ENCODE results near the gene CAMTA1.

Gene CAMTA1

DNA sequence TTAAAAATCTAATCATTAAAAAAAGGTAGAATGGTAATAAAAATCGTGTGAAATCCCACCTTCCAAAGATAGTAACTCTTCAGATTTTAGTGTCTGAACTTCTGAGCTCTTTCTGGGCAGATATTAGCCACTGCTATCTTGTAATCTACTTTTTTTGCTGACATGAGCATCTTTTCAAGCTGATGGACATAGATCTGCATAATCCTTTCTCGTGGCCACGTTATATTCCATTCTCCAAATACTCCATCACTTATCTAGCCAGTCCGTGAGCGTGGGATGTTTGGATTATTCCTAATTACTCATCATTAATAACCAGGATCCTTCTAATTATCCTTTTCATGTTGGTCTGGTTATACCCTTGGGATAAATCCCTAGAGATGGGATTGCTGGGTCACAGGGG lies 731.7 kb downstream of the CAMTA1 start:
- Histone ChIP-seq H3K36me3 (ENCODE audit: control insufficient read depth in 1 of 2, insufficient read depth in 2 of 2, low read length in 2 of 2) (no peaks in the 10 kb centered on the region), H3K23ac (ENCODE audit: low read length) (no peak overlapping the region), H3K79me2 (ENCODE audit: control insufficient read depth, insufficient read depth, low read length, poor library complexity) (no peaks in the 10 kb centered on the region), H2AK5ac (ENCODE audit: low read length) (no peak overlapping the region), H3K9ac (ENCODE audit: low read length) (no peak overlapping the region), H3K9me3 (ENCODE audit: insufficient read depth, low read depth, low read length) (peaks cover 3% of the 10 kb centered on the region), H2BK12ac (ENCODE audit: low read length) (no peak overlapping the region), H3K4ac (ENCODE audit: low read depth, low read length) (no peak overlapping the region), H2AFZ (ENCODE audit: insufficient read depth, low read length, poor library complexity) (no peak overlapping the region), H4K12ac (ENCODE audit: low read depth, low read length) (no peak overlapping the region), H3K18ac (ENCODE audit: low read length) (no peak overlapping the region), H2BK120ac (ENCODE audit: insufficient read depth, low read length, poor library complexity) (no peak overlapping the region), H4K8ac (ENCODE audit: low read depth, low read length) (no peak overlapping the region), H3K4me2 (ENCODE audit: low read length) (no peak overlapping the region), H3K79me1 (ENCODE audit: low read length) (no peaks in the 10 kb centered on the region), H3K4me3 (ENCODE audit: low read depth, low read length) (no peak overlapping the region), H4K91ac (ENCODE audit: low read depth, low read length) (no peak overlapping the region), H3K27me3 (ENCODE audit: insufficient read depth, low read length) (no peaks in the 10 kb centered on the region), H3K27ac (ENCODE audit: low read depth, low read length) (no peak overlapping the region), H3K4me1 (ENCODE audit: control insufficient read depth in 1 of 2, insufficient read depth in 2 of 2, low read length in 2 of 2) (no peaks in the 10 kb centered on the region), H2BK5ac (ENCODE audit: low read depth, low read length, poor library complexity) (no peak overlapping the region), H3K14ac (ENCODE audit: low read length) (no peak overlapping the region)
- no peak for DNase-seq
- WGBS (ENCODE audit: extremely low coverage, insufficient coverage, insufficient read length): no CpG with 5 or more reads among the region's 5 CpGs

DNA sequence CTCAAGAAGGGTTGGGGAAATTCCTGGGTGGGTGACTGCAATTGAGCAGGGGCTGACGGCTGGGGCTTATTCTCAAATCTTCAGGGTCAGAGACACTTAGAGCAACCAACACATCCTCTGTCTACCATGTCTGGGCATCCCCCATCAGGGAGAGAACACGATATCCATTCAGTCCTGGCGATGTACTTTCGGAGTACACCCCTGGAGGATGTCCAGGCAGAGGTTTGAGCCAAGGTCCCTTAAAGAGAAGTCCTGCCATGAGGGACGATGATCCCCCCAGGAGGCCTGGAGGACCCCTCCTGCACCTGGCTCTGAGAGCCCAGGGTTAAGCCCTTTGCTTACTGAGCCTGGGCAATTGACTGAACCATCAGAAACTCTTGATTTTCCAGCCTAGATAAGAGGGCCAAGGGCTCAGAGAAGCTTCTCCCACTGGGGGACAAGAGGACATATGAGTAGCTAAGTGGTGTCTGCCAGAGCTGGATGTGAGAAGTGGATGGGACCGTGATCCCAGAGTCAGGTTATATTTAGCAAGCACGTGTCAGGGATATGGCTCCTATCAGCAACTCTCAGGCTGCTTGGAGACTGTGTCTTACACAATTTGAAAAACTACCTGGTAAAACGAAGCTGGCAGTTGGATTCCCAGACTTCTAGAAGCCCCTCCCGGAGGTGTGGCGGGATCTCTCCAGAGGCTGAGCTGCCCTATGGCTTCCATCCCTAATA lies 732.5 kb downstream of the CAMTA1 start:
- no peak overlapping the region for H4K91ac ChIP-seq (ENCODE audit: low read depth, low read length)
- no peaks in the 10 kb centered on the region for H3K79me1 ChIP-seq (ENCODE audit: low read length)
- no peak overlapping the region for H3K27ac ChIP-seq (ENCODE audit: low read depth, low read length)
- no peak overlapping the region for H2BK12ac ChIP-seq (ENCODE audit: low read length)
- no peak overlapping the region for H4K8ac ChIP-seq (ENCODE audit: low read depth, low read length)
- H3K14ac ChIP-seq (ENCODE audit: low read length): no peak overlapping the region
- H3K79me2 ChIP-seq (ENCODE audit: control insufficient read depth, insufficient read depth, low read length, poor library complexity): no peaks in the 10 kb centered on the region
- no peak overlapping the region for H3K4me3 ChIP-seq (ENCODE audit: low read depth, low read length)
- H2AFZ ChIP-seq (ENCODE audit: insufficient read depth, low read length, poor library complexity): no peak overlapping the region
- H3K23ac ChIP-seq (ENCODE audit: low read length): no peak overlapping the region
- WGBS (ENCODE audit: extremely low coverage, insufficient coverage, insufficient read length): no CpG with 5 or more reads among the region's 10 CpGs
- peaks cover 3% of the 10 kb centered on the region for H3K9me3 ChIP-seq (ENCODE audit: insufficient read depth, low read depth, low read length)
- H3K36me3 ChIP-seq (ENCODE audit: control insufficient read depth in 1 of 2, insufficient read depth in 2 of 2, low read length in 2 of 2): no peaks in the 10 kb centered on the region
- H3K4me1 ChIP-seq (ENCODE audit: control insufficient read depth in 1 of 2, insufficient read depth in 2 of 2, low read length in 2 of 2): no peaks in the 10 kb centered on the region
- H4K12ac ChIP-seq (ENCODE audit: low read depth, low read length): no peak overlapping the region
- H3K4me2 ChIP-seq (ENCODE audit: low read length): no peak overlapping the region
- H3K18ac ChIP-seq (ENCODE audit: low read length): no peak overlapping the region
- no peak for DNase-seq
- H2BK120ac ChIP-seq (ENCODE audit: insufficient read depth, low read length, poor library complexity): no peak overlapping the region
- H2BK5ac ChIP-seq (ENCODE audit: low read depth, low read length, poor library complexity): no peak overlapping the region
- no peaks in the 10 kb centered on the region for H3K27me3 ChIP-seq (ENCODE audit: insufficient read depth, low read length)
- H2AK5ac ChIP-seq (ENCODE audit: low read length): no peak overlapping the region
- H3K9ac ChIP-seq (ENCODE audit: low read length): no peak overlapping the region
- no peak overlapping the region for H3K4ac ChIP-seq (ENCODE audit: low read depth, low read length)

DNA sequence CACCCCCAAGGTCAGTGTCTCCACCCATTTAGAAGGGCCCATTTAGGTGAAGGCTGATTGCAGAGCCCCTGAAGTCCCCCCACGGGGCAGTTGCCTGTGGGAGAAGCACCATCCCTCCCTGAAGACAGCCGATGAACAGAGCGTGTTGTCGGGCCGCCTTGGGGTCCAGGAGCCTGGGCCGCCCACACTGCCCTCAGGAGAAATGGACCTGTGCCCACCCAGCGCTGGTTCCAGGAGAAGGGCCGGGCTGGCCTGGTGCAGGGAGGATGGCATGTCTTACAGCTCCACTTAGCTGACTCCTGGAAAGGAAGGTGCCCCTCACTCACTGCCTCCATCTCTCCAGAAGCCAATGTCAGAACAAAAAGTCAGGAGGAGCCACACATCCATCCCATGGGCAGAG lies 733.2 kb downstream of the CAMTA1 start:
- no peaks in the 10 kb centered on the region for H3K27me3 ChIP-seq (ENCODE audit: insufficient read depth, low read length)
- peaks cover 3% of the 10 kb centered on the region for H3K9me3 ChIP-seq (ENCODE audit: insufficient read depth, low read depth, low read length)
- no peak overlapping the region for H2AK5ac ChIP-seq (ENCODE audit: low read length)
- no peak overlapping the region for H2AFZ ChIP-seq (ENCODE audit: insufficient read depth, low read length, poor library complexity)
- no peak overlapping the region for H3K27ac ChIP-seq (ENCODE audit: low read depth, low read length)
- H3K18ac ChIP-seq (ENCODE audit: low read length): no peak overlapping the region
- no peaks in the 10 kb centered on the region for H3K4me1 ChIP-seq (ENCODE audit: control insufficient read depth in 1 of 2, insufficient read depth in 2 of 2, low read length in 2 of 2)
- no peak overlapping the region for H4K91ac ChIP-seq (ENCODE audit: low read depth, low read length)
- H3K79me2 ChIP-seq (ENCODE audit: control insufficient read depth, insufficient read depth, low read length, poor library complexity): no peaks in the 10 kb centered on the region
- no peak overlapping the region for H2BK120ac ChIP-seq (ENCODE audit: insufficient read depth, low read length, poor library complexity)
- no CpG with 5 or more reads among the region's 8 CpGs for WGBS (ENCODE audit: extremely low coverage, insufficient coverage, insufficient read length)
- H3K4ac ChIP-seq (ENCODE audit: low read depth, low read length): no peak overlapping the region
- no peak overlapping the region for H2BK5ac ChIP-seq (ENCODE audit: low read depth, low read length, poor library complexity)
- H3K79me1 ChIP-seq (ENCODE audit: low read length): no peaks in the 10 kb centered on the region
- H4K8ac ChIP-seq (ENCODE audit: low read depth, low read length): no peak overlapping the region
- H4K12ac ChIP-seq (ENCODE audit: low read depth, low read length): no peak overlapping the region
- H3K23ac ChIP-seq (ENCODE audit: low read length): no peak overlapping the region
- no peak overlapping the region for H3K14ac ChIP-seq (ENCODE audit: low read length)
- DNase-seq: no peak
- no peak overlapping the region for H3K4me3 ChIP-seq (ENCODE audit: low read depth, low read length)
- H2BK12ac ChIP-seq (ENCODE audit: low read length): no peak overlapping the region
- H3K4me2 ChIP-seq (ENCODE audit: low read length): no peak overlapping the region
- no peak overlapping the region for H3K9ac ChIP-seq (ENCODE audit: low read length)
- no peaks in the 10 kb centered on the region for H3K36me3 ChIP-seq (ENCODE audit: control insufficient read depth in 1 of 2, insufficient read depth in 2 of 2, low read length in 2 of 2)

DNA sequence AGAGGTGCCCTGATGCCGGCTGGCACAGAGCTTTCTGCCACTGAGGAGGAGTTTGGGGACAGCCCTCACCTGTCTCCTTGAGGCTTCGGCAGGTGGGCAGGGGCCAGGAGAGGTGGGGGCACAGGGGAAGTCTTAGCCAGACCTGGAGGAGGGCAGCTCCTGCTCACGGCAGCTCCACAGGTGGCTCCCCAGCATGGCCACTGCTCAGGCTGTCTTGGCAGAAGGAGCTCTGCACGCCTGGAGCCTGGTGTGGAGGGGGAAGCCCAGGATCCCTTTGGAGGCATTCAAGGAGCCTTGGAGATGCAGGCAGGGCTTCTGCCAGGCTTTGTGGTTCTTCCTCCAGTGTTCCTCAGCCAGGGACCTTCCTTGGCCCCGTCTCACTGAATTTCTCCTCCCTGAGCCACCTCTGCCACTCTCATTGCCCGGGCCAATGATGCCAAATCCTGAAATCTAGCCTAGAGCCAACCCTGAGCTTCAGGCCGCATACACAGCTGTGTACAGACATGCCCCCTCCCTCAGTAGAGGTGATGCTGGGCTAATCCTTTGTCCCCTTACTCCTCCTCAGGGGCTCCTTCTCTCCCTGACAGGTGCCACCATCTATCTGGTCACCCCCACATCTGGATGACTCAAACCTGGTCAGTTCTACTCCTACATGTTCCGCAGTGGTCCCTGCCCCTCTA lies 734.1 kb downstream of the CAMTA1 start:
- Histone ChIP-seq H3K27me3 (ENCODE audit: insufficient read depth, low read length) (no peaks in the 10 kb centered on the region), H3K23ac (ENCODE audit: low read length) (no peak overlapping the region), H3K4me1 (ENCODE audit: control insufficient read depth in 1 of 2, insufficient read depth in 2 of 2, low read length in 2 of 2) (no peaks in the 10 kb centered on the region), H3K4me2 (ENCODE audit: low read length) (no peak overlapping the region), H3K4ac (ENCODE audit: low read depth, low read length) (no peak overlapping the region), H2BK120ac (ENCODE audit: insufficient read depth, low read length, poor library complexity) (no peak overlapping the region), H2AK5ac (ENCODE audit: low read length) (no peak overlapping the region), H4K12ac (ENCODE audit: low read depth, low read length) (no peak overlapping the region), H2BK5ac (ENCODE audit: low read depth, low read length, poor library complexity) (no peak overlapping the region), H3K79me1 (ENCODE audit: low read length) (no peaks in the 10 kb centered on the region), H3K79me2 (ENCODE audit: control insufficient read depth, insufficient read depth, low read length, poor library complexity) (no peaks in the 10 kb centered on the region), H3K27ac (ENCODE audit: low read depth, low read length) (no peak overlapping the region), H4K91ac (ENCODE audit: low read depth, low read length) (no peak overlapping the region), H3K36me3 (ENCODE audit: control insufficient read depth in 1 of 2, insufficient read depth in 2 of 2, low read length in 2 of 2) (no peaks in the 10 kb centered on the region), H4K8ac (ENCODE audit: low read depth, low read length) (no peak overlapping the region), H3K9ac (ENCODE audit: low read length) (no peak overlapping the region), H3K18ac (ENCODE audit: low read length) (no peak overlapping the region), H3K4me3 (ENCODE audit: low read depth, low read length) (no peak overlapping the region), H2AFZ (ENCODE audit: insufficient read depth, low read length, poor library complexity) (no peak overlapping the region), H3K9me3 (ENCODE audit: insufficient read depth, low read depth, low read length) (peaks cover 3% of the 10 kb centered on the region), H3K14ac (ENCODE audit: low read length) (no peak overlapping the region), H2BK12ac (ENCODE audit: low read length) (no peak overlapping the region)
- no CpG with 5 or more reads among the region's 8 CpGs for WGBS (ENCODE audit: extremely low coverage, insufficient coverage, insufficient read length)
- no peak for DNase-seq
